Pons (tissue), 1 donor: ENCODE results near the gene MAGI1.
"Not testable (repeated sequence)": the region's sequence is repeated elsewhere in the genome, so short reads cannot be mapped to it uniquely, and the experiment has no call there.

Source experiments
- DNase-seq: peaks from one replicate; pipeline ENCODE4 v3.0.0-alpha.2; 2016; ENCODE audit warnings: low spot score

Gene MAGI1

GRCh38 chr3:65902304-65902793 is 136.4 kb downstream of the MAGI1 start:
- DNase-seq: no peak

GRCh38 chr3:65901226-65901625 is 137.5 kb downstream of the MAGI1 start:
- no peak for DNase-seq

- DNase-seq: no peak
These were observed 139.5 kb downstream of the MAGI1 start for GRCh38 chr3:65899226-65899625.

- DNase-seq: no peak
These were observed 141.0 kb downstream of the MAGI1 start for GRCh38 chr3:65897766-65898165.

GRCh38 chr3:65896321-65896720 is 142.4 kb downstream of the MAGI1 start:
- no peak for DNase-seq

- DNase-seq: no peak
These were observed 143.9 kb downstream of the MAGI1 start for GRCh38 chr3:65894679-65895453.

- no peak for DNase-seq
These were observed 144.6 kb downstream of the MAGI1 start for GRCh38 chr3:65894126-65894525.

GRCh38 chr3:65893631-65894030 is 145.1 kb downstream of the MAGI1 start:
- no peak for DNase-seq

- DNase-seq: not testable (repeated sequence)
These were observed 147.2 kb downstream of the MAGI1 start for GRCh38 chr3:65891477-65891876.

- DNase-seq: no peak
These were observed 148.4 kb downstream of the MAGI1 start for GRCh38 chr3:65890328-65890727.

GRCh38 chr3:65889707-65890099 is 149.0 kb downstream of the MAGI1 start:
- DNase-seq: no peak

- DNase-seq: no peak
These were observed 149.6 kb downstream of the MAGI1 start for GRCh38 chr3:65888980-65889706.

- no peak for DNase-seq
These were observed 150.5 kb downstream of the MAGI1 start for GRCh38 chr3:65888196-65888595.

GRCh38 chr3:65886391-65886790 is 152.3 kb downstream of the MAGI1 start:
- no peak for DNase-seq

- no peak for DNase-seq
These were observed 154.6 kb downstream of the MAGI1 start for GRCh38 chr3:65884071-65884470.

GRCh38 chr3:65883613-65884012 is 155.1 kb downstream of the MAGI1 start:
- DNase-seq: no peak

- no peak for DNase-seq
These were observed 158.4 kb downstream of the MAGI1 start for GRCh38 chr3:65880350-65880749.

GRCh38 chr3:65879372-65879771 is 159.3 kb downstream of the MAGI1 start:
- DNase-seq: no peak

- no peak for DNase-seq
These were observed 159.9 kb downstream of the MAGI1 start for GRCh38 chr3:65878831-65879230.

- DNase-seq: no peak
These were observed 161.6 kb downstream of the MAGI1 start for GRCh38 chr3:65877160-65877559.

- no peak for DNase-seq
These were observed 162.7 kb downstream of the MAGI1 start for GRCh38 chr3:65876028-65876420.

GRCh38 chr3:65875393-65876027 is 163.2 kb downstream of the MAGI1 start:
- no peak for DNase-seq

GRCh38 chr3:65873869-65874268 is 164.8 kb downstream of the MAGI1 start:
- no peak for DNase-seq
